ENCODE data around the gene CDKN2C.
"Not testable (repeated sequence)": the region's sequence is repeated elsewhere in the genome, so short reads cannot be mapped to it uniquely, and the experiment has no call there.

The CDKN2C gene

GRCh38 chr1:50969611-50970508 is at the start of gene CDKN2C:
Gene CDKN2C, plus strand, starts transcription at chr1:50970245. Its CDS starts 124 bp downstream, at chr1:50970369.
- DNase-seq (ENCODE audit: low read depth in 2 of 2): peak in 1 of 2 donors; percentile 35

GRCh38 chr1:50920409-50920808 is 49.6 kb upstream of the CDKN2C start:
- no peak for DNase-seq (ENCODE audit: low read depth in 2 of 2)

- no peak for DNase-seq (ENCODE audit: low read depth in 2 of 2)
Observed at GRCh38 chr1:50921029-50921428, 49.0 kb upstream of the CDKN2C start.

- DNase-seq (ENCODE audit: low read depth in 2 of 2): no peak
Observed at GRCh38 chr1:50923564-50923963, 46.5 kb upstream of the CDKN2C start.

GRCh38 chr1:50929376-50929958 is 40.6 kb upstream of the CDKN2C start:
- no peak for DNase-seq (ENCODE audit: low read depth in 2 of 2)

- no peak for DNase-seq (ENCODE audit: low read depth in 2 of 2)
Observed at GRCh38 chr1:50930193-50930592, 39.9 kb upstream of the CDKN2C start.

GRCh38 chr1:50930965-50931737 is 38.9 kb upstream of the CDKN2C start:
- no peak for DNase-seq (ENCODE audit: low read depth in 2 of 2)

GRCh38 chr1:50932043-50932442 is 38.0 kb upstream of the CDKN2C start:
- not testable (repeated sequence) for DNase-seq (ENCODE audit: low read depth in 2 of 2)

GRCh38 chr1:50933770-50934169 is 36.3 kb upstream of the CDKN2C start:
- DNase-seq (ENCODE audit: low read depth in 2 of 2): not testable (repeated sequence)

- no peak for DNase-seq (ENCODE audit: low read depth in 2 of 2)
Observed at GRCh38 chr1:50934838-50935237, 35.2 kb upstream of the CDKN2C start.

- not testable (repeated sequence) for DNase-seq (ENCODE audit: low read depth in 2 of 2)
Observed at GRCh38 chr1:50935276-50935675, 34.8 kb upstream of the CDKN2C start.

- no peak for DNase-seq (ENCODE audit: low read depth in 2 of 2)
Observed at GRCh38 chr1:50936321-50936720, 33.7 kb upstream of the CDKN2C start.

GRCh38 chr1:50940291-50940690 is 29.8 kb upstream of the CDKN2C start:
- DNase-seq (ENCODE audit: low read depth in 2 of 2): no peak

- DNase-seq (ENCODE audit: low read depth in 2 of 2): no peak
Observed at GRCh38 chr1:50942334-50942733, 27.7 kb upstream of the CDKN2C start.

GRCh38 chr1:50949286-50949982 is 20.6 kb upstream of the CDKN2C start:
- no peak for DNase-seq (ENCODE audit: low read depth in 2 of 2)

GRCh38 chr1:50950396-50950795 is 19.6 kb upstream of the CDKN2C start:
- DNase-seq (ENCODE audit: low read depth in 2 of 2): no peak

GRCh38 chr1:50952566-50952965 is 17.5 kb upstream of the CDKN2C start:
- not testable (repeated sequence) for DNase-seq (ENCODE audit: low read depth in 2 of 2)

GRCh38 chr1:50955116-50955515 is 14.9 kb upstream of the CDKN2C start:
- no peak for DNase-seq (ENCODE audit: low read depth in 2 of 2)

GRCh38 chr1:50959303-50959912 is 10.6 kb upstream of the CDKN2C start:
- DNase-seq (ENCODE audit: low read depth in 2 of 2): no peak

GRCh38 chr1:50959913-50960844 is 9.9 kb upstream of the CDKN2C start, which contains the start of gene FAF1:
Gene FAF1, minus strand, starts transcription at chr1:50960267. Its CDS starts 456 bp downstream, at chr1:50959811.
- peak; percentile 93 to 98 for DNase-seq (ENCODE audit: low read depth in 2 of 2)

Measured in stimulated activated CD8-positive, alpha-beta memory T cell treated with anti-CD3 and anti-CD28 coated beads, Interleukin-7, amount 100 ng/mL, for 1 hour (primary cell).